Endothelial cell of umbilical vein (primary cell): Measurements from ENCODE around the gene INSRR. TPM values are rescaled to one million over a fixed set of nuclear protein-coding genes. Genes with fewer than 3 reads are reported as not detected.

Source experiments
- BruUV-seq: library from RNA; stranded (reverse); fragments of 400-500 nt; replicated peaks from 2 replicates; lab custom pipeline; 2021; lab: Mats Ljungman, UMichigan
- CTCF ChIA-PET: fragments of 300-600, 350-600 bp; sonication (Branson Sonifier 250); formaldehyde crosslinking; loops from one replicate; lab custom pipeline; 2021; ENCODE audit warnings: antibody characterized with exemption, inconsistent platforms; lab: Charles Lee
- POLR2A ChIA-PET: fragments of 300-600, 350-600 bp; sonication (Branson Sonifier 250); formaldehyde crosslinking; loops from one replicate; lab custom pipeline; 2021; ENCODE audit warnings: antibody characterized with exemption, inconsistent platforms; lab: Charles Lee
- DNase-seq: peaks from one replicate; pipeline ENCODE4 v3.0.0-alpha.2; 2011; ENCODE audit warnings: low read depth, low spot score
- FAIRE-seq: peaks from 2 replicates; lab custom pipeline; 2011; peaks lifted over from hg19 to GRCh38; lab: Jason Lieb, UNC
- H2AFZ ChIP-seq: 2 replicates; pipeline ENCODE4 v1.6.0; 2012; ENCODE audit warnings: low read depth, low read length, control low read depth, inconsistent platforms
- H3K27ac ChIP-seq: 2 replicates; pipeline ENCODE4 v1.5.1; 2011; ENCODE audit warnings: low read depth, mild to moderate bottlenecking, control low read depth, low read length, moderate library complexity; ENCODE audit not compliant: insufficient read depth
- H3K27me3 ChIP-seq, 2 experiments: 2 replicates each; pipeline versions ENCODE4 v1.6.0 to v1.6.1; 2011; ENCODE audit warnings: low read length in 2 of 2, mixed read lengths in 1 of 2; ENCODE audit not compliant: control insufficient read depth in 2 of 2, insufficient read depth in 2 of 2
- H3K36me3 ChIP-seq, 2 experiments: 2 replicates in 1 of 2; 3 replicates in 1 of 2; pipeline ENCODE4 v1.5.1; 2011; ENCODE audit warnings: low read length in 2 of 2, mild to moderate bottlenecking in 1 of 2, moderate library complexity in 1 of 2; ENCODE audit not compliant: control insufficient read depth in 2 of 2, insufficient read depth in 2 of 2; ENCODE audit errors: extremely low read depth in 1 of 2
- H3K4me1 ChIP-seq: 3 replicates; pipeline ENCODE4 v1.5.1; 2011; ENCODE audit warnings: mild to moderate bottlenecking, low read length; ENCODE audit not compliant: control insufficient read depth, insufficient read depth; ENCODE audit errors: extremely low read depth
- H3K4me2 ChIP-seq: 2 replicates; pipeline ENCODE4 v1.6.1; 2011; ENCODE audit warnings: low read length, control low read depth, mixed read lengths; ENCODE audit not compliant: insufficient read depth
- H3K4me3 ChIP-seq, 3 experiments: fragments of 200-600 bp in 1 of 3; sonication (generic), shearing (Covaris generic) in 1 of 3; replicated peaks in 1 of 3; 2 replicates each; pipeline ENCODE4 v1.5.1; 2011 to 2016; ENCODE audit warnings: control low read depth in 3 of 3, low read length in 3 of 3, mild to moderate bottlenecking in 2 of 3, inconsistent platforms in 1 of 3, low read depth in 1 of 3, moderate library complexity in 1 of 3; ENCODE audit not compliant: insufficient read depth in 1 of 3
- H3K79me2 ChIP-seq: 2 replicates; pipeline ENCODE4 v1.6.0; 2012; ENCODE audit warnings: low read length, inconsistent platforms; ENCODE audit not compliant: control insufficient read depth, insufficient read depth
- H3K9ac ChIP-seq: replicated peaks from 2 replicates; pipeline ENCODE3; 2011; ENCODE audit warnings: low read length, control low read depth; ENCODE audit not compliant: insufficient read depth; ENCODE audit errors: extremely low read depth
- H3K9me1 ChIP-seq: replicated peaks from 3 replicates; pipeline ENCODE4 v1.6.0; 2011; ENCODE audit warnings: mild to moderate bottlenecking, low read length; ENCODE audit not compliant: control insufficient read depth, insufficient read depth; ENCODE audit errors: extremely low read depth
- H3K9me3 ChIP-seq: replicated peaks from 2 replicates; pipeline ENCODE4 v1.5.1; 2012; ENCODE audit warnings: low read length, inconsistent platforms; ENCODE audit not compliant: control insufficient read depth, insufficient read depth
- H4K20me1 ChIP-seq: replicated peaks from 2 replicates; pipeline ENCODE3; 2011; ENCODE audit warnings: mild to moderate bottlenecking, low read length; ENCODE audit not compliant: control insufficient read depth, insufficient read depth; ENCODE audit errors: extremely low read depth
- EZH2 ChIP-seq: IDR thresholded peaks from 2 replicates; pipeline ENCODE4 v1.6.1; 2012; ENCODE audit warnings: borderline replicate concordance, low read depth, mild to moderate bottlenecking, moderate library complexity, low read length, inconsistent platforms; ENCODE audit not compliant: severe bottlenecking
- FOS ChIP-seq: IDR thresholded peaks from 2 replicates; pipeline ENCODE4 v1.6.1; 2011; ENCODE audit warnings: mild to moderate bottlenecking, low read length, moderate library complexity, borderline replicate concordance; ENCODE audit not compliant: insufficient read depth
- GATA2 ChIP-seq: IDR thresholded peaks from 2 replicates; pipeline ENCODE4 v1.7.0; 2011; ENCODE audit warnings: low read depth, mild to moderate bottlenecking, moderate library complexity, mixed read lengths, low read length; ENCODE audit not compliant: insufficient read length, insufficient read depth
- MAX ChIP-seq: IDR thresholded peaks from 2 replicates; pipeline ENCODE4 v1.6.1; 2011; ENCODE audit not compliant: insufficient read depth, insufficient read length
- MYC ChIP-seq: IDR thresholded peaks from one replicate; pipeline ENCODE4 v1.6.1; 2011; ENCODE audit warnings: mild to moderate bottlenecking, low read depth, low read length
- POLR2A ChIP-seq: IDR thresholded peaks from 2 replicates; pipeline ENCODE4 v1.6.1; 2012; ENCODE audit warnings: low read depth, mild to moderate bottlenecking, control low read depth, low read length
- POLR2AphosphoS5 ChIP-seq: IDR thresholded peaks from 2 replicates; pipeline ENCODE4 v1.6.1; 2012; ENCODE audit warnings: low read depth, mild to moderate bottlenecking, control low read depth, low read length, moderate library complexity; ENCODE audit not compliant: insufficient read depth
- dilution Hi-C: fragments of 300-500 bp; cut with MboI; formaldehyde crosslinking; loops from one replicate; pipeline ENCODE4 v1.15.0; 2019; ENCODE audit warnings: low sequenced_read_pairs; ENCODE audit not compliant: extremely low pct_ligation_motif_present
- intact Hi-C: fragments of 100-400 bp; cut with micrococcal nuclease; formaldehyde crosslinking; loops from one replicate; pipeline ENCODE4 v1.10.0; 2022
- polyA plus RNA-seq, 4 experiments: library from polyadenylated mRNA; depleted of rRNA in 3 of 4; stranded (reverse) in 3 of 4; unstranded in 1 of 4; fragments of >200 nt; gene quantifications; 2 replicates each; pipeline versions ENCODE4 v1.2.1 to v1.2.3, GENCODE V29; 2011 to 2012; ENCODE audit warnings: missing spikeins in 1 of 4
- total RNA-seq: library from RNA; stranded (reverse); gene quantifications from 2 replicates; pipeline ENCODE4 v1.2.3, GENCODE V29; 2021

INSRR gene
- total and polyA plus RNA-seq, 2 donors (not counting 3 experiments of a cell fraction or from before 2014, with no cell fraction given), result not detected

GRCh38 chr1:156901590-156901900 lies 42.6 kb upstream of the INSRR start:
- Histone ChIP-seq H3K27me3 (no peaks in the 10 kb centered on the region), H2AFZ (no peak overlapping the region), H3K4me1 (peaks cover 89% of the 10 kb centered on the region)

GRCh38 chr1:156900896-156901589 lies 42.1 kb upstream of the INSRR start:
- FAIRE-seq (no peak), DNase-seq (no peak)
- Histone ChIP-seq H2AFZ (no peak overlapping the region), H3K27ac (peak overlapping the region; percentile 95), H3K9me1 (no peaks in the 10 kb centered on the region), H4K20me1 (no peaks in the 10 kb centered on the region), H3K36me3 (peaks cover 2 to 12% of the 10 kb centered on the region in 2 experiments), H3K9ac (no peak overlapping the region), H3K4me3 (no peak overlapping the region), H3K27me3 (no peaks in the 10 kb centered on the region), H3K4me1 (peaks cover 89% of the 10 kb centered on the region), H3K79me2 (peaks cover 95% of the 10 kb centered on the region), H3K4me2 (no peak overlapping the region), H3K9me3 (no peaks in the 10 kb centered on the region)
- ChIA-PET POLR2A (no interaction called here), CTCF (interaction anchor here (0.7 to 2.0 kb wide), 9 partner anchors 9 to 173 kb away, joined by 3 to 8 read pairs (median 5); partner anchors contain the start of gene METTL25B)
- TF ChIP-seq EZH2, result no peak
- no peak for TF ChIP-seq GATA2
- BruUV-seq, result no TSS peak
- dilution Hi-C loops, result no loop called here
- intact Hi-C loops, result no loop called here

More at GRCh38 chr1:156901590-156901900, 42.6 kb upstream of the INSRR start:
- TF ChIP-seq GATA2, result no peak
- no peak for TF ChIP-seq MAX
- TF ChIP-seq POLR2A, result no peak
- TF ChIP-seq MYC, result no peak
- TF ChIP-seq POLR2AphosphoS5, result no peak
- no peak for TF ChIP-seq FOS
- no peaks in the 10 kb centered on the region for H3K9me3 ChIP-seq
- DNase-seq (no peak), FAIRE-seq (no peak)
- no peaks in the 10 kb centered on the region for H4K20me1 ChIP-seq
- ChIA-PET POLR2A (no interaction called here), CTCF (interaction anchor here (1.0 to 2.0 kb wide), 8 partner anchors 9 to 174 kb away, joined by 3 to 8 read pairs (median 5); partner anchors contain the start of gene METTL25B)
- H3K9me1 ChIP-seq, result no peaks in the 10 kb centered on the region
- H3K9ac ChIP-seq, result no peak overlapping the region
- H3K27ac ChIP-seq, result peak overlapping the region; percentile 95
- H3K4me2 ChIP-seq, result no peak overlapping the region
- dilution Hi-C loops, result no loop called here
- intact Hi-C loops, result no loop called here
- BruUV-seq, result no TSS peak
- no peak overlapping the region for H3K4me3 ChIP-seq
- peaks cover 7 to 16% of the 10 kb centered on the region in 2 experiments for H3K36me3 ChIP-seq
- peaks cover 92% of the 10 kb centered on the region for H3K79me2 ChIP-seq
